Thyroid gland (tissue), 4 donors: ENCODE data around the gene DDX42.

ENCODE experiments used
- CTCF ChIP-seq, 6 experiments: fragments of 200-600 bp in 3 of 6; fragments of 450-650 bp in 3 of 6; sonication (generic) in 3 of 6; IDR thresholded peaks; one replicate each; pipeline ENCODE4 v1.5.1; 2016 to 2019; ENCODE audit warnings: antibody characterized with exemption in 6 of 6, mild to moderate bottlenecking in 2 of 6, inconsistent platforms in 1 of 6, moderate library complexity in 1 of 6
- POLR2A ChIP-seq, 2 donors: fragments of 450-650 bp; IDR thresholded peaks; one replicate each; pipeline ENCODE4 v1.6.1; 2017; ENCODE audit warnings: antibody characterized with exemption in 2 of 2, mild to moderate bottlenecking in 2 of 2, moderate library complexity in 1 of 2

GRCh38 chr17:63823659-63824331, 49.8 kb downstream of the DDX42 start:
- TF ChIP-seq CTCF (IDR thresholded peaks at IDR 0.05) (no peak), POLR2A (IDR thresholded peaks at IDR 0.05) (no peak)
